ENCODE results near the gene HRNR.

The HRNR gene

GRCh38 chr1:152170287-152170905 lies 53.6 kb downstream of the HRNR start:
- H3K4me3 ChIP-seq (replicated peaks in 1 of 2; ENCODE audit: low read depth in 2 of 2, low read length in 2 of 2), result no peak overlapping the region
- no peak for DNase-seq (ENCODE audit: low read depth in 2 of 2)
- TF ChIP-seq CTCF (IDR thresholded peaks at IDR 0.05; ENCODE audit: low read depth, low read length), result no peak

- DNase-seq (ENCODE audit: low read depth in 2 of 2), result no peak
- no peak for TF ChIP-seq CTCF (IDR thresholded peaks at IDR 0.05; ENCODE audit: low read depth, low read length)
- no peak overlapping the region for H3K4me3 ChIP-seq (replicated peaks in 1 of 2; ENCODE audit: low read depth in 2 of 2, low read length in 2 of 2)
Observed at GRCh38 chr1:152169366-152170025, 54.5 kb downstream of the HRNR start.

GRCh38 chr1:152168535-152168868 lies 55.5 kb downstream of the HRNR start:
- no peak for TF ChIP-seq CTCF (IDR thresholded peaks at IDR 0.05; ENCODE audit: low read depth, low read length)
- peak in 1 of 2 donors; percentile 13 for DNase-seq (ENCODE audit: low read depth in 2 of 2)
- H3K4me3 ChIP-seq (replicated peaks in 1 of 2; ENCODE audit: low read depth in 2 of 2, low read length in 2 of 2), result no peak overlapping the region

- no peak overlapping the region for H3K4me3 ChIP-seq (replicated peaks in 1 of 2; ENCODE audit: low read depth in 2 of 2, low read length in 2 of 2)
- DNase-seq (ENCODE audit: low read depth in 2 of 2), result peak; percentile 69 to 88
- no peak for TF ChIP-seq CTCF (IDR thresholded peaks at IDR 0.05; ENCODE audit: low read depth, low read length)
Observed at GRCh38 chr1:152167835-152168534, 56.0 kb downstream of the HRNR start.

- no peak overlapping the region for H3K4me3 ChIP-seq (replicated peaks in 1 of 2; ENCODE audit: low read depth in 2 of 2, low read length in 2 of 2)
- no peak for TF ChIP-seq CTCF (IDR thresholded peaks at IDR 0.05; ENCODE audit: low read depth, low read length)
- no peak for DNase-seq (ENCODE audit: low read depth in 2 of 2)
Observed at GRCh38 chr1:152166966-152167365, 57.0 kb downstream of the HRNR start.

- no peak for TF ChIP-seq CTCF (IDR thresholded peaks at IDR 0.05; ENCODE audit: low read depth, low read length)
- H3K4me3 ChIP-seq (replicated peaks in 1 of 2; ENCODE audit: low read depth in 2 of 2, low read length in 2 of 2), result no peak overlapping the region
- DNase-seq (ENCODE audit: low read depth in 2 of 2), result no peak
Observed at GRCh38 chr1:152165286-152166077, 58.5 kb downstream of the HRNR start.

Data from cardiac fibroblast (primary cell).